Kidney capillary endothelial cell (primary cell): Measurements from ENCODE around the gene PNMA1.

Source experiments
- DNase-seq: peaks from one replicate; pipeline ENCODE4 v3.0.0-alpha.2; 2018; ENCODE audit warnings: low spot score

PNMA1 gene

DNA sequence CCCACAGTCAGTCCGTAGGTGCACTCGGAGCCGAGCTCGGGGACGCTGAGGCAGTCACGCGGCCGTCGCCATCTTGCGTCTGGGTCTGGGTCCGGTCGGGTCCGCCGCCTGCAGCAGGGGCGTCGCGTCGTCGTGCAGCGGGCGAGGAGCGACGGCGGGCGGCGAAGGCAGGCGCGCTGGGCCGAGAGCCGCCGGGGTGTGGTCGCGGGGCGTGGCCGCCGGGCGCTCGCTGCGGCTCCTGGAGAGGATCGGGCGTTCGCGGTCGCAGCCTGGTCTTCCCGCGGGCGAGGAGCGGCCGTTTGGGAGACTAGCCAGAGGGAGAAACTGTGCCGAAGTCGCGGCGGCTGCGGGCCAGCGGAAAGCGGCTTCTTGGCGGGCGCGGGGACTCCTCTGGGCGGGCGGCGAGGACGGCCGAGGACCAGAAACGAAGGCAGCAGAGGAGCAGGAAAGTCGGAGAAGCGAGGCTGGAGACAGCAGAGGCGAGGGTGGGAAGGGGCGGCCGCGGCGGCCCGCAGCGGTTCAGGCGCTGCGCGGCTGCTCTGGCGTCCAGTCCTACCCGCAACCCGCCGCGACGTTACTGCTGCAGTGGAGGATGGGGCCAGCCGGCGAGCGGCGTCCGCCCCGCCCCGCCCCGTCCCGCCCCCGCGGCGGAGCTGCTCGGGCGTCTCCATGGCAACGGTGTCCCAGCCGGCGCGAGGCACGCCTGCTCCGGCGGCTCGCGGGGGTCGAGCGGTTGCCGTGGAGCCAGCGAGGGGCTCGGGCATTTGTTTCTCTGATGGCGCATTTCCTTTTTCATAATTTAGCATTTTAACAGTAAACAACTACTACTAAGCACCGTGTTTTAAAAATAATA is at the start of gene PNMA1:
Gene PNMA1, minus strand, starts transcription at position 582 of the 853 bp plus-strand sequence. CDS start 745 bp downstream, outside the sequence.
- peak; percentile 85 for DNase-seq

DNA sequence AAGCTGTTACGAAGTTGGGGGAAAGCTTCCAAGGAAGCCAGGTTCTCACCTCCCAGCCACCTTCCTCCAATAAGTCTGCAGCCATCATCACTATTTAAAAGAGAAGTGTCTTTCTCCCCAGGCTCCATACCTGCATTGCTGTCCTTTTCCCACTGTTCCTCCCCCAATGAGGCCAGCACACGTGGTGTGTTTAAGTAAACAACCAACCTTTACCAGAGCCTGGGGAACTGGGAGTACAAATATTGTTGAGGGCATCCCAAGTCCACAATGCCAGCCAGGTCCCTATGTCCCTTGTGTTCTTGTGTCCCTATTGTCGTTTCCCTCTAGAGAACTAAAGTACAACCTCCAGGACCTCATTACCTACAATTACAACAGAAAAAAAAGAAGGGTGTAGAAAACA is 49.2 kb upstream of the PNMA1 start:
- DNase-seq: no peak

DNA sequence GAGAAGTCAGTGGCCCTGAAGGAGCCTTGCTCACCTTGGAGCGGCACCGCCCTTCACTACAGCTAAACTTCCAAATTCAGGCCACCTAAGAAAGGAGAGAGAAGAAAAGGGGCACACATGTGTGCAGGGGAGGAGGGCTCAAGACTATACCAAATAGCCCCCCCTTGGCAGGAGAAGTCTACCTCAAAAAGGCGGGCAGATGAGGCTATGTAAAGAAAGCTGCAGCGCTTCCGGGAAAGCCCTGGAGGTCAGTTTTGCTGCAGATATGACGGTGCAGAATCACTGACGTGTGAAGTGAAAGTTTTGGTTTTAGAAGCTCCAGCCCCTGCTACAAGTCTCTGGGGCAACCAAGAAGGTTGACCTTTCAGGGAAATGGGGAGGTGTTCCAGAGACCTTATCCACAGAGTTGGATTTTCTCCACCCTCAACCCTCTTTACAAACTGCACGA is 48.2 kb upstream of the PNMA1 start:
- no peak for DNase-seq

DNA sequence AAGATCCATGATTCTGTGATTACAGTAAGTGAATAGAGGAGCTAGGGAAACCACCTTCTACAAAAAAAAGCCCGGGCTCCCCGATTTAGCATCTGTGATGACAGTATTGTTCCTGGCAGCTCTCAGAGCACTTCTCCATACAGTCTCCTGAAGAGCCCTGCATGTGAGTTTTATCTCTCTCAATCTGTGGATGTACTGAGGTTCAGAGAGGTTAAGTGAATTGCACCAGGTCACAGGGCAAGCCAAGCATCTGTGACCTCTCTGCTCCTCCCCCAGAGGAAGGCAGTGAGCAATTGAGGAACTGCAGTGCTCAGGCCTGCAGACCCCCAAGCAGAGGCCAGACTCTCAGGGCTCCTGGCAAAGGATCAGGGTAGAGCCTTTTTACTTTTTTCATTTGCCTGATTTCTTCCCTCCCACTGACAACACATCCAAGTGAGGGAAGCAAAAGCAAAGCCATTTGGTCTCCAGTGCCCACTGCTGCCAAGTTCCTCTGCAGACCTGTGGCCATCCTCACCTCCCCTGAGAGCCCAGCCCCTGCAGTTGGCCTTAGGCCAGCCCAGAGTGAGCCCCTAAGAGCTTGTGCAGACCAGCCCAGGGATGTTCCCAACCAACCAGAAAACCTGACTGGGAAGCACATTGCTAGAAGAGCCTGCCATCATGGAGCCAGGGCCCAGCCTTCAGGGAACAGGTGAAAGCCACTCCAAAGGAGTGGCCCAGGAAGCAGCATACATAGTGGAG is 47.6 kb upstream of the PNMA1 start:
- DNase-seq: no peak

- no peak for DNase-seq
These were observed 46.7 kb upstream of the PNMA1 start for GRCh38 chr14:73760598-73761586.

DNA sequence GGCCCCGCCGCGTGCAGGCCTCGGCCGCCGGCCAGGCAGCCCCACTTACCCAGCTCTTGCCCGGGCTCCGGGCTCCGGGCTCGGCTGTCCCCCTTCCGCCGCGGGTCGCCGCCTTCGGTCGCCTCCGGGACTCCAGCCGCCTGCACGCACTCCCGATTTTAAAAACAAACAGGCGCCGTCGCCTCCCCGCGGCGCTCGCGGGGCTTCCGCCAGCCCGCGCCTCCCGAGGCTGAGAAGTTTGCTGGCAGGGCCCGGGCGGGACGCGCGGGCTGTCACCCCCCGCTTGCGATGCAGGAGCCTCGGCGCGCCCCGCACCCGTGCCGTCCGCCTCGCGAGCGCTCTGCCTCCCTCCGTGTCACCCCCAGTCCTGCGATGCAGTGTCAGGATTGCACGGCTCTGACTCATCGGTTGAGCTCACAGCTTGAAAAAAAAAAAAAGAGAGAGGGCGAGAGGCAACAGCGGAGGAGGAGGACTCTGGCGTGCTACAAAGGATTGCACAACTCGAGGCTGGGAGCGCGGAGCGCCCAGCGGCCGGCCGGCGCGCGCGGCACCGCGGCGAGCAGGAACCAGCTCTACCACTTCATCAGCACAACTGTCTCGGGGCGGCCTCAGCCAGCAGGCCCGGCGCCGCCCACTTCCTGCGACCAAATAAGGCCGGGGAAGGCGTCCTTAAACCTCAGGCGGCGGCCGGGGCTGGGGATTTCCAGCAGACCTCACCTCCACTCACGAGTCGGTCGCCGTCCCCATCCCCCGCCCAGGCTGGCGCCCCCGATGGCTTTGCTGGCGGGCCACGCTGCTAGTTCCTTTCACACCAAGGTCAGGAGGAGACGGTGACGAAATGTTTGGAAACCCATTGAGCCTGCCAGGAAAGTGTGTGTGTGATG is 45.8 kb upstream of the PNMA1 start:
- DNase-seq: peak; percentile 90

GRCh38 chr14:73759183-73759713 is 45.1 kb upstream of the PNMA1 start:
- DNase-seq: no peak

GRCh38 chr14:73758392-73759182 is 44.4 kb upstream of the PNMA1 start:
- DNase-seq: peak; percentile 48

DNA sequence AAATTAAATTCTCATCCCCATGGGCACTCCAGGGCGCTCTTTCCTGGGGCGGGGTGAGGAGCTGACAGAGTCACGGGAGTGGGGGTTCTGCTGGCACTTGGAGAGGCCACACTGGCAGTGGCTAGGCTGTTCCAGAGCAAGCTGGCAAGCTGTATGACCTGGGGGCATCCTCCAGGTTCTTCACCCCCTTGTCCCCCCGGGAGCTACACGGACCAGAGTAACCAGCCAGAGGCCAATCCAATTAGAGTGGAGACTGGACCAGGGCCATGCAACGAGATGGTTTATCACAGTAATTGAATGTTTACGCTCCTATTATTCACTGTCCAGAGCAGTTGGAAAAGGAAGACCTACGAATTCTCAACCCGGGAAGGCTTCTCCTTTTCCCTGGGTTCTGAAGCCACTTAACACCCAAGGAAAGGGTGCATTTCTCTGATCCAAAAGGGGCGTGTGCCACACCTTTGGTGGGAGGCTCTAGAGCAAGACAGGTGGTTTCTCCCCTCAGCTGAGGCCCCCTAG is 43.8 kb upstream of the PNMA1 start:
- DNase-seq: no peak

DNA sequence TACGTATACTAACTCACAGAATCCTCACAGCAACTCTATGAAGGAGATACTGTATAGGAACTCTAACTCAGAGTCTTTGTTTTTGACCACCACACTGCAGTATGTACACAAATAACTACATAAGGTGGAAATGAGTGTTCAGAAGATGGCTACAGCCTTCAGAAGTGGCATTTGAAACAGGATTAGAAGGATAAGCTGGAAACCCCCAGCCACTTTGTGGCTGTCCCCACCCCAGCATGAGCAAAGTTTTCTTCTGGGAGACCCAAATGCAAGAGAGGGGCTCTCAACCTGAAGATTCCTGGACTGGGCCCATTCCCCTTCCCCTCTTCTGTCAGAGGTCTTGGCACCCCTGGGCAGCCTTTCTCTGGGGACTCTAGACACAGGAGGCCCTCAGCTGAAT is 43.2 kb upstream of the PNMA1 start:
- no peak for DNase-seq

GRCh38 chr14:73755434-73756014 is 41.3 kb upstream of the PNMA1 start:
- DNase-seq: no peak

DNA sequence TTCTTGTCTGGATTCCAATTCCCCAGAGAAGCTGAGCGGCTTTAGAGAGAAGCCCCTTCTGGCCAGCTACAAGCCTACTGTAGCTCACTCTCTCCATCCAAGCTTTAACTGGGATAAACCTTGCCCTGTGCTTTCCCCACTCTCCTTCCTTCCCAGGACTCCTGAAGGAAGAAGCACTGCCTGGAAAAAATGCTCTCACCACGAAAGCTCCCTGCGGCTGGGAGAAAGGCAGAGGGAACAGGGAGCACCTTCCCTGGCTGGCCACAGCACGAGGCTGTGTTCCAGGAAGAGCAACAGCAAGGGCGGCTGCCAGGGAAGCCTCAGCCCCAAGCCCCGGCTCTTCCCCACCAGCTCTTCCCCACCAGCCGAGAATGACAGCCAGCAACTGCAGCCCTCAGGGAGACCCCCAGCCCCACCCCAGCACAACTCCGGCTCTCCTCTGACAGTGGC is 40.8 kb upstream of the PNMA1 start:
- no peak for DNase-seq

GRCh38 chr14:73753887-73754795 is 40.0 kb upstream of the PNMA1 start:
- no peak for DNase-seq

GRCh38 chr14:73753124-73753886 is 39.1 kb upstream of the PNMA1 start:
- peak; percentile 96 for DNase-seq

- no peak for DNase-seq
These were observed 38.3 kb upstream of the PNMA1 start for GRCh38 chr14:73752297-73752992.

DNA sequence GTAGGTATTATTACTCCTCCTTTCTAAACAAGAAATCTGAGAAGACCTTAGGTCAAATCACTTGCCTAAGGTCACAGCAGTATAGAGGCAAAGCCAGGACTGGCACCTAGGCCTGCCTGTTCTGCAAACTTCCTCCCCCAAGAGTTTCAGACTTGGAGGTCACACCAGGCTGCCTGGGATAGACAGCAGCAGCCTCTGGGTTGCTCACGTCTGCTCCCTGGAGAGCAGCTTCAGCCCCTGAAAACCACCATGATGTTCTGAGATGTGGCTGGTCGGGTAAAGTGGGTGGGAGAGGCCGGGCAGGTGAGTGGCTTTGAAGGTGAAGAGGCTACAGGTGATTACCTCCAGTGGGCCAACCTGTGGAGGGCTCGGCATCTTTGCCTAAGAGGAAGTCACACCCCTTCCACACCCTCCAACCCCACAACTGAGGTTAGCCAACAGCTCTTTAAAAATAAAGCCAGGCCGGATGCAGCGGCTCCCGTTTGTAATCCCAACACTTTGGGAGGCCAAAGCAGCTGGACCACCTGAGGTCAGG is 37.0 kb upstream of the PNMA1 start:
- no peak for DNase-seq
